ENCODE measurements around the gene IL15.
"Not testable (repeated sequence)": the region's sequence is repeated elsewhere in the genome, so short reads cannot be mapped to it uniquely, and the experiment has no call there.

The IL15 gene

GRCh38 chr4:141636082-141636770 is at the start of gene IL15:
IL15 (plus strand) TSS chr4:141636583; CDS start chr4:141719465, 82,882 bp downstream.
- peak; percentile 82 for DNase-seq (ENCODE audit: low spot score)

GRCh38 chr4:141587897-141588296 is 48.5 kb upstream of the IL15 start:
- DNase-seq (ENCODE audit: low spot score), result peak; percentile 7

- no peak for DNase-seq (ENCODE audit: low spot score)
Observed at GRCh38 chr4:141595531-141595930, 40.9 kb upstream of the IL15 start.

GRCh38 chr4:141599853-141600252 is 36.5 kb upstream of the IL15 start:
- no peak for DNase-seq (ENCODE audit: low spot score)

GRCh38 chr4:141604683-141605082 is 31.7 kb upstream of the IL15 start:
- DNase-seq (ENCODE audit: low spot score), result not testable (repeated sequence)

- no peak for DNase-seq (ENCODE audit: low spot score)
Observed at GRCh38 chr4:141605425-141605856, 30.9 kb upstream of the IL15 start.

GRCh38 chr4:141609243-141609642 is 27.1 kb upstream of the IL15 start:
- DNase-seq (ENCODE audit: low spot score), result no peak

- DNase-seq (ENCODE audit: low spot score), result no peak
Observed at GRCh38 chr4:141610365-141610764, 26.0 kb upstream of the IL15 start.

GRCh38 chr4:141614878-141615586 is 21.4 kb upstream of the IL15 start:
- no peak for DNase-seq (ENCODE audit: low spot score)

GRCh38 chr4:141615587-141615918 is 20.8 kb upstream of the IL15 start:
- not testable (repeated sequence) for DNase-seq (ENCODE audit: low spot score)

- DNase-seq (ENCODE audit: low spot score), result no peak
Observed at GRCh38 chr4:141620715-141621114, 15.7 kb upstream of the IL15 start.

- DNase-seq (ENCODE audit: low spot score), result no peak
Observed at GRCh38 chr4:141625023-141625422, 11.4 kb upstream of the IL15 start.

GRCh38 chr4:141630854-141631253 is 5.5 kb upstream of the IL15 start:
- no peak for DNase-seq (ENCODE audit: low spot score)

GRCh38 chr4:141635736-141636081 is 674 bp upstream of the IL15 start:
- DNase-seq (ENCODE audit: low spot score), result no peak

- peak; percentile 72 for DNase-seq (ENCODE audit: low spot score)
Observed at GRCh38 chr4:141636771-141637460, 533 bp downstream of the IL15 start.

GRCh38 chr4:141637565-141637964 is 1.2 kb downstream of the IL15 start:
- DNase-seq (ENCODE audit: low spot score), result no peak

GRCh38 chr4:141638230-141638629 is 1.8 kb downstream of the IL15 start:
- DNase-seq (ENCODE audit: low spot score), result peak; percentile 17

- DNase-seq (ENCODE audit: low spot score), result no peak
Observed at GRCh38 chr4:141640696-141641095, 4.3 kb downstream of the IL15 start.

GRCh38 chr4:141642063-141642462 is 5.7 kb downstream of the IL15 start:
- DNase-seq (ENCODE audit: low spot score), result no peak

GRCh38 chr4:141642711-141643110 is 6.3 kb downstream of the IL15 start:
- DNase-seq (ENCODE audit: low spot score), result no peak

- DNase-seq (ENCODE audit: low spot score), result peak; percentile 32
Observed at GRCh38 chr4:141643557-141643956, 7.2 kb downstream of the IL15 start.

- peak; percentile 32 for DNase-seq (ENCODE audit: low spot score)
Observed at GRCh38 chr4:141645611-141646340, 9.4 kb downstream of the IL15 start.

GRCh38 chr4:141646969-141647368 is 10.6 kb downstream of the IL15 start:
- no peak for DNase-seq (ENCODE audit: low spot score)
